ENCODE results near the gene SH3BP5L. TPM values are rescaled to one million over a fixed set of nuclear protein-coding genes. Genes with fewer than 3 reads are reported as not detected.

SH3BP5L gene
- total RNA-seq, 2 donors from 2014 or later: 23.3 to 35.3 TPM

GRCh38 chr1:248775441-248775840 lies 50.3 kb downstream of the SH3BP5L start:
- Histone ChIP-seq H3K27me3 (replicated peaks; ENCODE audit: insufficient read depth) (no peaks in the 10 kb centered on the region), H3K36me3 (no peaks in the 10 kb centered on the region), H3K27ac (no peak overlapping the region), H3K4me1 (replicated peaks) (no peaks in the 10 kb centered on the region), H3K4me3 (no peak overlapping the region), H3K9me3 (no peaks in the 10 kb centered on the region)
- WGBS: 64% methylated on average over 4 of the region's 4 CpGs
- DNase-seq (ENCODE audit: low spot score): no peak
- intact Hi-C loops (cut with DNase I): no loop called here
- no peak for TF ChIP-seq POLR2AphosphoS5 (IDR thresholded peaks at IDR 0.05)
- TF ChIP-seq CTCF (IDR thresholded peaks at IDR 0.05): no peak
- no peak for TF ChIP-seq POLR2A (IDR thresholded peaks at IDR 0.05)

Small RNA genes within 50 kb of the gene (microRNA-seq; reads per million reads assigned to microRNA genes)
- 2.4 reads per million, percentile 33 among the genes with 10 or more reads in this experiment for gene MIR3124

Small RNA genes within 50 kb of the gene (small RNA-seq; reads per million reads assigned to genes)
- 0 reads per million in 2 donors for gene MIR3124

Other genes with a start within 250 kb of the SH3BP5L start
- not detected for gene OR2T10, start 228.2 kb downstream of the SH3BP5L start, total RNA-seq
- not detected for gene OR2T11, start 190.8 kb downstream of the SH3BP5L start, total RNA-seq
- gene OR2T35, start 180.6 kb downstream of the SH3BP5L start, total RNA-seq: not detected
- gene OR2T27, start 170.4 kb downstream of the SH3BP5L start, total RNA-seq: not detected
- gene OR14I1, start 123.1 kb downstream of the SH3BP5L start, total RNA-seq: not detected
- not detected for gene LYPD8, start 70.2 kb downstream of the SH3BP5L start, total RNA-seq
- 10 to 100 TPM; 44.2 to 63.1 TPM for gene ZNF672, start 12.3 kb upstream of the SH3BP5L start, total RNA-seq
- gene ZNF692, start 33.2 kb upstream of the SH3BP5L start, total RNA-seq: 10 to 100 TPM; 65.0 to 99.7 TPM
- gene PGBD2, start 80.3 kb upstream of the SH3BP5L start, total RNA-seq: 10 to 100 TPM in 1 of 2 donors, 1 to 10 TPM in 1; 8.6 to 12.6 TPM

Measured in prostate gland (tissue), 2 donors.